Right renal cortex interstitium (tissue), 3 donors: ENCODE results near the gene LRMDA. TPM values are rescaled to one million over a fixed set of nuclear protein-coding genes. Genes with fewer than 3 reads are reported as not detected.

Experiments
- DNase-seq, 3 donors: peaks; one replicate each; pipeline ENCODE4 v3.0.0-alpha.2; 2013; ENCODE audit warnings: low read depth in 3 of 3, low spot score in 2 of 3
- polyA plus RNA-seq, 3 donors: library from polyadenylated mRNA; unstranded; fragments of 120-200 nt; gene quantifications; one replicate each; pipeline ENCODE4 v1.2.1, GENCODE V29; 2013; ENCODE audit not compliant: insufficient read length in 3 of 3

Gene LRMDA
- polyA plus RNA-seq, 3 donors = 20.9 to 21.7 (median 21.2) TPM

DNA sequence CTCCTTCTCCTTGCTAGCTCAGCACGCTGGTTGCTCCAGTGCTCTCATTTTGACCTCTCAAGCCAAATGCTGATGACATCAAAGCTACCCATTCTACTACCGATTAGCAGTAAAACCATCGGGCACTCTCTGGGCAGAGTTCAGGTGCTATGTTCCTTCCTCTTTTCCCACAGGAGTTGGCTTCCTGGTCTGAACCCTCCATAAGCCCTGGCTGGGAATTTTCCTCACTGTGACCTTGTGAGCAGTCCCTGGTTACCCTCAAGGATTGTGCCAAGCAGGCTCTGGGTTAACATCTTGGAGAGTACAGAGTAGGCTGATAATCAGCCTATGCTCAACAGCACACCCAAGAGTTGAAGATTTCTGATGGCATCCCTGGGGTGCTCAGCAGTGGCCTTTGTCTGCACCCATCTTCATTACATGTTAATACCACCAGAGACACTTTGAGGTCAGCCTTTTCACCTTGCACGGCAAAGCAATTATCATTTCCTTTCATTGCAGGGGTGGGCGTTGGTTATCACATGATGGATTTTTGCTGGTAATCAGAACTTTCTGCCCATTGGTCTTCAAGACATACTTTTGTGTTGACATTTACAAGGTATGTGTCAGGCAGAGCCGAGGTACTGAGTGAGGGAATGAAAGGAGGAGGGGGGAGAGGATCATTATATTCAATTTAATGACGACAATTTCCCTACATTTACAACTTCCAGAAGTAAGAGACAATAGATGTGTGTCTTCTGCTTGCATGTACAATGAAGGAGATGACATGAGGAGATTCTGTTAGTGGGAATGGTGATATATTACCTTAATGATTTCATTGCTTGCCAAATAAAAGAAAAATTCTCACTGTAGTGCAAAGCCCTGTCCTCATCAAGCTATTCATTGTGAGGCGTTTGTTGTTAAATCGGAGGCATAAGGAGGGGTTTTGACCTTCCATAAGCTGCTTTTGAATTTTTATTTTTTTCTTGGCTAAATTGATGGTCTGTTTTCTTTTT, 452.0 kb downstream of the LRMDA start:
- no peak for DNase-seq

DNA sequence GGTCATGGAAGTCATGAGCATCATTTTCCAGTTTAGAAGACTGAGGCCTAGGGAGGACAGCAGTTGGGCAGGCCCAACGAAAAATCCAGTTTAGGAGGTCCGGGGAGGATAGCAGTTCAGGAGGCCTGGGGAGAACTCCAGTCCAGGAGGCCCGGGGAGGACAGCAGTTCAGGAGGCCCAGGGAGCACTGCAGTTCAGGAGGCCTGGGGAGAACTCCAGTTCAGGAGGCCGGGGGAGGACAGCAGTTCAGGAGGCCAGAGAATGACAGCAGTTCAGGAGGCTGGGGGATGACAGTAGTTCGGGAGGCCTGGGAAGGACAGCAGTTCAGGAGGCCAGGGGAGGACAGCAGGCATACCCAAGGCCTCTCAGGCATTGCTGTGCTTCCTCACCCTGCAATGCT, 453.4 kb downstream of the LRMDA start:
- no peak for DNase-seq

DNA sequence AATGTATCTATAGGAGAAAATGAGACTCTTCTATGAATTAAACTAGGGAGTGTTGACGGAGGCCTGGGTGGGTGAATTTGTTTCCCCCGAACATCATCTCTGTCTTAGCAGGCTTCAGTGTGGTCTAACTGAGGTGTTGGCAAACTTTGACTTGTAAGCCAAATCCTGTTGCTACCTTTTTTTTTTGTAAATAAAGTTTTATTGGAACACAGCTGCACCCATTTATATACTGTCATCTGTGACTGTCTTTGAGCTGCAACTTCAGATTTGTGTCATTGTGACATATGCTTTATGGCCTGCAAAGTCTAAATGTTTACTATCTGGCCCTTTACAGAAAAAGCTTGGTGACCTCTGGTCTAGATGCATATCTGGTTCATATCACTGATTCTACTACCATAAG, 455.9 kb downstream of the LRMDA start:
- DNase-seq = no peak

DNA sequence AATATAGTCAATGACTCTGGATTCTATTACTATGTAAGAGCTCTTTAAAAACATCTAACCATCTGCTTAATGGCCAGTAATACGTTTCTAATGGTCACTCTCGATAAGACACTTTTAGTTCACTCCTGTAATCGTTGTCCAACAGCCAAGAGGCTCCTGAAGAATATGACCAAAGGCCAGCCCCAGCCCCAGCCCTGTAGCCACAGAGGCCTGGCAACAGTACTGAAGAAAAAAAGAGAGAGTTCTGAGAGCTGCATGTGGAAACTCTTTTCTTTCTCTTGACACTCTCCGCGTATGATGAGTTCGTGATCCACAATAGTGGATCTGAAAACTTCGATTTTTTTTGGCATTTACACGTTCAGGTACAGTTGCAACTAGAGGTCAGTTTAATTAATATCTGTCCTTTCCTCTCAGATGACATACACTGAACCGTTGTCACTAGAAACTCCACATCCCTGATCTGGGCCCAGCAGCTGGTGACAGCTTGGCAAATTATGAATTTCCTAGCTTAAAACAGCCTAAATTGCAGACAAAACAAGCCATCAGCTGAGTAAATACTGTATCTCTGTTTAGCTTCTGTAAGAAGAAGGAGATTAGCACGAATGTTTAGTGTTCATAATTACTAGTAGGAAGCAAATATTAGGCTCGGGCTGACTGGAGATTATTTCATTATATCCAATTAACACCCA, 456.7 kb downstream of the LRMDA start:
- no peak for DNase-seq

DNA sequence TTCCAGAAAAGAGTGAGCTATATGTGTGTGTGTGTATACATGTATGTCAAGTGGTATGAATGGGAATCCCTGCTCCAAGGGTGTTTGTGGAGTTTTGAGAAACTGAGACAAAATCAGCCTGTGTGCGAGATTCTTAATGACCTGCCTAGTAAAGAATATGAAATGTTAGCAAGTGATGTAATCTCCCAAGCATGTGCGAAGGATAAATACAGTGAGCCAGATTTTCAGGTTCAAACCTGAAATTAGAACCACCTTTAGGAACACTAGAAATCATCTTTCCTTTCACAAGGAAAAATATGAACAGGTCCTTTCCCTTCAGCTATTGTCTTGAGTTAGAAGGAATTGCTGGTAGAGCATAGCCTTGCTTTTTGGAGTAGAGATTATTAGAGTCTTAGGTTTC, 457.6 kb downstream of the LRMDA start:
- DNase-seq = no peak

DNA sequence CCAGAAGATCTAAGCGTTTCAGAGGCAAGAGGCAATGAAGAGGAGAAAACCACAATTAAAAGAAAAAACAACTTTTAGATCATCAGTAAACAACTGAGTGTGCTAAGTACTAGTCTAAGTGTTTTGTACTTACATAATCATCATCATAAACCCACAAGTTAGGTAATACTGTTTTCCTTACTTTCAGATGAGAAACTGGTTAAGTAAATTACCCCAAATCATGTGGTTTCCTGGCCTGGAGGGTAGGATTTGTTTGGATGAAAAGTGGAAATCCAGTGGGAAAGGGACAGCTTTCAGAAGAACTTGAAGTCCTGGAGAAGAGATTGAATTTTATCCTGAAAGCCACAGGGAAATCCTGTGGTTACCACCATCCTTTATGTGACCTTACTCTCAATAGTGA, 463.3 kb downstream of the LRMDA start:
- no peak for DNase-seq

DNA sequence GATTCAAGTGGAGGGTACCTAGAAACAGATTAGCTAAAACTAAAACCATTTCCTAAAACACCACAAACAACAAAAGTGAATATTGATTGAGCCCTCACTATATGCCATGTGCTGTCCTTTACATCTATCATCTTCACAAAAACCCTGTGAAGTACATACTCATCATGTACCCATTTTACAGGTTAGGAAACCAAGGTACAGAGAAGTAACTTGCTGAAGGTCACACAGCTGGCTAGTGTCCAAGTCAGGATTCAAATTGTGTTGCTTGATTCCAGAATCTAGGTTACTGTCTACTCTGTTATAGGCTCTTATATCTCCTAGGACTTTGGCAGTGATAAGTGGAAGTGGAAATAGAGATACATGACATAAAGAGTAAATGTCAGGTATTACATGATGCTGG, 463.8 kb downstream of the LRMDA start:
- DNase-seq = no peak

DNA sequence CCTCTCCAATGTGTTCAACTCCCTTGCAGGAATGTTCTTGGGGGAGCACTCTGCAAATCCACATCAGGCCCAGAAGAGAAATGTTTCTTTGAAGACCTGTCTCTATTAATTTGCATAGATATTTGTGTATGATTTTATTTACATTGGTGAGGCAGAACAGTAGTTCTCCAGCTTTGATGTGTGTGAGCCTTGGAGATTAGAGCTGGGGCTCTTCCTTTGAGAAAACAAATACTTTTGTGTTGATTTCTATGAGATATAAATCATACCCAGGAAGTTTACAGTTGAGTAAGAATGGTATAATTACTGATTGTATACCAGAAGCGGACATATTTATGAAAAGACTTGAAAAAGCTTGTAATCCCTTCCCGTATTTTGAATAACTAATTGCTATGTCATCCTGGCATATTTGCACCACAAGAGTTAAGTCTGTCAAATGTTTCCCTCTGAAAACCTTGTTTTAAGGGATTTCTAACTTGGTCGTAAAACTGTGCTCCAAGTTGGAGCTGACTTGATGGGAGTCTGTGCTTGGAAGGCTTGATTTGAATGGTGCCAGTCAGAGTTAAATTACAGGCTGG, 468.5 kb downstream of the LRMDA start:
- DNase-seq = no peak

DNA sequence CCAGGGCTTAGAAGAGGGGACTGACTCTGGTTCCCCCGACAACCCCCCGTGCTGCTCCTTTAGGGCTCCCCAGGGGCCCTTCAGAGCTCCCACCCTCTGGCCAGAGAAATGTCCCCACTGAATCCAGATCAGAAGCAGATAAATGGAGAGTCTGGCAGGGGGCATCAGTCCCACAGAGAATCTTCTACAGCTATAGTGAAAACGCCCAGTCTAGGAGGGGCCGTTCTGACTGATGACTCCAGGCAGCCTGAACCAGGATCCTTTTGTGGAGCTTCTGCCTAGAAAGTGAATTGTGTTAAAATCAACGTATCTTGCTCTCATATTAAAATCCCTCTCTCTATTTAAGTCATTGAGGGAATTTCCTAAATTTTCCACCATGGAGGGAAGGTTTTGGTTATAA, 471.4 kb downstream of the LRMDA start:
- no peak for DNase-seq

DNA sequence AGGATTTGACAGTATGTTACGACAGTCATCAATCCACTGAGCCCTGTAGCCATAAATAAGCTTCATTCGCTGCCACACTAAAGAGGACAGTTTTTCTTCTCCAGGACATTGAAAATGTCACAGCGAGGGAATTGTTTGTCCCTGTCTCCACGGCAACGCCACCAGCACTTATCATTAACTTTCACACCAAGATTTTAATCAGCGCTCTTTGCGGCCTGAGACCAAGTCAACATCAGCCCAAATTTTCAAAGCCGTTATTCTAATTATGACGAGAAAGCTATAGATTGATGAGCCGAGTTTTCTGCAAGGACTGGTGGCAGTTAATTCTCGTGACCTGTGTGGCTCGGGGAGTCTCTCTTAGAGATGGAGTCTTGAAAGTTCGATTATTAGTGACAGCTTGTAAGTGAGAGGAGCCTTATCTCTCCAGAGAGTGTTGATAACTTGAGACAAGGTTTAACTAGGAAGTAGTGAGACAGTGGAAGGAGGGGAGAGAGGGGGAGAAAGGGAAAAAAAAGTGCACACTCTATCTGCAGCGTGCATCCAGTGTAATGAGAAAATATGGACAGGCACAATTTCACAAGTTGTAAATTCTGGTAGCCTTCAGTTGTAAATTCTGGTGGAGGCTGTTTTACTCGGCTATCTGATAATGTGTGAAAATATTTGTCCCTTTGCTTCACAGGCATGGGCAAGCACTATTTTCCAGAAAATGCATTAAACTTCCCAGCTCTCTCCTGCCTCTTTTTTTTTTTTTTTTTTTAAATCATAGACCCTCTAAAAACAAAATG, 473.3 kb downstream of the LRMDA start:
- no peak for DNase-seq

DNA sequence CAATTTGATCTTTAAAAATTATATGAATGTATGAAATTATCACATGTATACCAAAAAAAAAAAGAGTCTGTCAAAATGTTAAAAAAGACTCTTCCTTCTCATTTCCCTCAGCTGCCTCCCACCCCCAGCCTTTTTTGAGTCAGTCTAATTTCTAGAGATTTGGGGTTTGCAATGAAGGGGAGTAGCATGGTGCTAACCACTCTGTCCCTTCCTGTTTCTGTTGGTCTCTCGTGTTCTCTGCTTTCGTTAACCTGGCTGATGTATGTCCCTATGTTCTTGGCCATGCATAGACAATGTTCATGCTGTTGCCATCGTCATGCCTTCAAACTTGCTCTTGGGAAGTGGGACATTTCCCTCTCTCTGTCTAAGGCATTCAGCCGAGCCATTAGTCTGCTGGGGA, 474.1 kb downstream of the LRMDA start:
- DNase-seq = no peak

DNA sequence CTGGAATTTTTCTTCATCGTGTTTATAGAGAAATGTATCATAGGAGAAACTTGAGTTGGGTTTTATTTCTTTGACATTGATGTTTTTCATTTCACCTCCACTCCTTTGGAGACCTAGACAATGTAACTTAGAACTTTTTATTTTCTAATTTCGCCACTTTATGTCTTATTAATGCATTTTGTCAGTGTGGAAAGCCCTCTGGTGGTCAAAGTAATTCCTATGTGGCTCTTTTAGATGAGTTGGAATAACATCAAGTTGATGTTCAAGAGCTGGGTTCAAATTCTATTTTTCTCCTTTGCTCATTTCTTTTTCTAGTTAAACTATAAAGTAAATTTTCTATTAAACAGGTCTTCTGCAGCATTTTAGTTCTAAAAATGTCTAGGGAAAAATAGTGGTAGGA, 478.6 kb downstream of the LRMDA start:
- DNase-seq = no peak

DNA sequence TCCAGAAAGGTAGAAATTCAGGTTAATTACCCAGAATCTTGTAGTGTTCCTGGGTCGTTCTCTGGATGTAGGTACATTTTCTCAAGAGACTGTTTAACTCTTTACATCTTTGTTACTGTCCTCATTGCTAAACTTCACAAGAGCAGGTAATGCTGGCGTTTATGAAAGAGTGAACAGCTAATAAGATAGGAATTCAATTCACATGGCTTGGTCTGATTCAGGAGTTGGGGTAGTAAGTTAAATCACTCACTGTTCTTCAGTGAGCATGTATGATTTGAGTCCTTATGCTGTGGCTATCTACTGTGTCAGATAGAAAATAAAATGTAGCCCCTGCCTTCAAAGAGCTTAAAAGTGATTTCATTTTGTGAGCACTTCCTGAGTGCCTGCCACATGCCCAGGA, 480.0 kb downstream of the LRMDA start:
- DNase-seq = no peak

DNA sequence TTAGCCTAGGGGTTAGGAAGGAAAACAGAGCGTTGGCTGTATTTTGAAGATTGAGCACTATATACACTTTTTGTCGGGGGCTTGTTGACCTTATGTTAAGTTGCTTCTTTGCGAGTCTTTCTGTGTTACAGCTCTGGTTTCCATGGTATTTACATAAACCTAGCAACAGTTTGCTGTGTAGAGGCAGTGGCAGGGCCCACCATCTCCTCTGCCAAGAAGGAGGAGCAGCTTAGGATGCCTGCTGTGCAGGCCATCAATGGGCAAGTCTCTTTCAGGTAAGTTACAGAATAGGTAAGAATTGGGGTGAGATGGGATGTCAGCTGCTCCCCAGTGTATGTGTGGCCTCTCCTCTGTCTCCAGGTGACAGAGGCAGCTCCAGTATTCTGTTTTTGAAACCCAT, 485.5 kb downstream of the LRMDA start:
- no peak for DNase-seq

DNA sequence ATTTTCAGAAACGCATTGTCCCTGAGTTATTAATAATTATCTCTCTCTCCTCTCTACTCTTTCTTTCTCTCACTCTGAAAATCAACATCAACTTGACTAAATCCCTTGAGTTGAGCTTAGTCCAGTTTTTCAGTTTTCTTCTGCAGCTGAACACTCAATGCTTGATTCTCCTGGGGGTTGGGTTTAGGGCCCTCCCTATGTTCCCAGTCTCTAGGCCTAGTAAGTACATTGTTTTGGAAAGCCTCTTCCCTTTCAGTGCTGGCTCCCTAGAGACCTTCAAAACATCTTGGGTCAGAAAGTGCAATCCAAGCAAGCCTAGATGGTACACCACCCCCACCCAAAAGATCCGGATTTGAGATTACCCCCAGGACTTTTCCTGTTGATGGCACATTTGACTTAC, 488.5 kb downstream of the LRMDA start:
- no peak for DNase-seq

DNA sequence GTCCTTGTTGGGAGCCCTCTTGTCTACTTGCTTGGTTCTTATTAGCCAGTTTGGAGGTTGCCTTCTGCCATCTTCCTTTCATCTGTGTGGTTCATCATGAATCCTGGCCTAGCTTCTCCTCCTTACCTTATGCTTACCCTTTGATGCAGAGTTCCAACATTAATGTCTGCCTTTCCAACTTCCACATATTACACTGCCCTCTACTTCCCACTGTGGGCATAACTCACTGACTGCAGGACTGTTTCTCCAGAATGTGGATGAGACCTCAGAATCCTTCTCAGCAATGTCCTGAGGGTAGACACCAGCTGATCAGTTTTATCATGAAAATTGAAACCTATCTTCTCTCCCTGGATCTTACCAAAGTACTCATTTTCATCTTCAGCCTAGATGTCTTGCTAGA, 491.0 kb downstream of the LRMDA start:
- no peak for DNase-seq

DNA sequence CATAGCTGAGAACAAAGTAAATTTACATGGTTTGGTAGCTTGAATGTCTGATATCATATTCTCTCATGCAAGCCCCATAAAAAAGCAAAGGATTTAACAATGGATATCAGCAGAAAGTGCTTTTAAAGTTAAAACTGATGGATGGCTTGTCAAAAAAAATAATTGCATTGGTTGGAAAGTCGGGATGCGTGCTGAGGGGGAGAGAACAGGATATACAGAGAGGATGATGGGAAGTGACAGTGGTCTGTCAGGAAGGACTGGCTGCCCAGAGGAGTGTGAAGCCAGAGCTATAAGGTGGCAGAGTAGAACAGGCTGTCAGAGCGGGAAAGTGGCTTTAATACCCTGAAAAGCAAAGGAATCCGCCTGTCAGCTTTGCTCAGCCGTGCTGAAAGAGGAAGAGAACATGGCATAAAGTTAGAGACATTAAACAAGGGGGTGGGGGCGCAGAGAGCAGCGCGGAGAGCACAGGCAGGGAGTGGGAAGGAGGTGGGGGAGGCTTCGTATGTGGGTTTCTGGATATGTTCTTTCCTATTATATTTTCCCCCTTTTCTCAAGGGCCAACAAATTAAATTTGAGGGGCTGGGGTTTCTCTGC, 493.0 kb downstream of the LRMDA start:
- DNase-seq = peak in 1 of 3 donors; percentile 36

DNA sequence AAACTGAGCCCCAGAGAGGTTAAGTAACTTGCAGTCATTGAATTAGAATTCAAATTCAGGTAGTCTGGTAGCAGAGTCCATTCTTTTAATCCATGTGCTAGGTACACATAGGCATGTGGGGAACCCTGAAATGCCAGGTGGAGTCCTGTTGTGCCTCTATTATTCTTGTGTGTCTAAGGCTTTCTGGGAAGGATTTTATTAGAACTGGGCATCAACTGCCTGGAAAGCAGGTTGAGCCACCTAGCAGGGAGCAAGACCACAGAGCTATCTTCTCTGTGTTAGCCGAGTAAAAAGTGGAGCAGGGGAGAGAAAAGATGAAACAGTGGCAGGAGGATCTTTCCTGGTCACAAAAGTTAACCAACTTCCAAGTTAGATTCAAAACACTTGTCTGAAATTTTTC, 494.6 kb downstream of the LRMDA start:
- DNase-seq = no peak

DNA sequence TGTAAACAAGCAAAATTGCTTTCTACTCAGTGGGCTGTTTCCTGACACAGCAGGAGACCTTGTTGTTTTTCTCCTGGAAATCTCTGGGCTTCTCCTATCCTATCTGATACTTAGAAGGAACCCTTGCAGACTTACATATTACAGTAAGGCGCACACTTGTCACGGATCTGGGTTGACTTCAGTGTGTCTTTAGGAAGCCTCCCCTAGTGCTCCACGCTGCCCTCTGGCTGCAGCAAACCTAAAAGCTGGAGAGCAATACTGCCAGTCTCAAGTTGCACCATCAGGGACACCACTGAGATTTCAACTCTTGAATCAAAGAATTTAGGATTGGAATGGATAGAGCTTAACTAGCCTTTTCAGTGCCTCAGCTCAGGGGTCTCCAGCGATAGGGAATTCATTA, 495.3 kb downstream of the LRMDA start:
- DNase-seq = no peak

DNA sequence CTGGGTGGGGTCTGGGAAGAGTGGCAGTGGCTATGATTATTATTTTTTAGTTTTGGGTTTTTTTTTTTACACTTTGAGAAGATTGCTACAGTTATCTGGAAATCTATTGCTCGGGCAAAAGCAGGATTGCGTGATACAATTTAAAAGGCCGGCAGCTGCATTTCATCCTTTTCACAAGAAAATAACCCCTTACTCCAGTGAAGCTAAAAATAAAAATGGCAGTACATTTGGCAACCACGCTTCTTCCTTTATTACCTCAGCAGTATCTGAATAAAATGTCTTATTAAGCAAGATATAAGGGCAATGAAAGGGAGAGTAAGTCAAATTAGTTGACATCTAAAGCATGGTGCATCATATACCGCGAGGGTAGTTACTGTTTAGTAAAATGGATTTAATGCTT, 496.8 kb downstream of the LRMDA start:
- no peak for DNase-seq
